Measurements from ENCODE around the gene SEPTIN8.

DNA sequence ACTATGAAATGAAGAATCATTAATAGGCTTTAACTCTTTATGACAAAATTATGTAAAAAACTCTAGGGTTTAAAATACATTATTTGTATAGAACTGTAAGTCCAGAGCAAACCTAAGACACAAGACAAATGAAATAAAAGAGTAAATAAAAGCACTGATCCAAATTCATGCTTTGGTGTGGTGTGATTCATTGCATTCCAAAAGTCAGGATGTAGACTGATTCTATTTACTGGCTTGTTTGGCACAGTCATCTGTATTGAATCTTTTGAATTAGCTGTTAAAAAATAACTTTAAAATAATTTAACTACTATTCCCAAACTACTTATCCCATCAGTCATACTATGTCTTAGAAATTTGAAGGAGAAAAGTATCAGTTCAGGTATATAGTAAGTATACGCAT lies 72.2 kb downstream of the SEPTIN8 start:
- no peak for TF ChIP-seq POLR2AphosphoS5 (IDR thresholded peaks at IDR 0.05)
- TF ChIP-seq, protein P1, sequence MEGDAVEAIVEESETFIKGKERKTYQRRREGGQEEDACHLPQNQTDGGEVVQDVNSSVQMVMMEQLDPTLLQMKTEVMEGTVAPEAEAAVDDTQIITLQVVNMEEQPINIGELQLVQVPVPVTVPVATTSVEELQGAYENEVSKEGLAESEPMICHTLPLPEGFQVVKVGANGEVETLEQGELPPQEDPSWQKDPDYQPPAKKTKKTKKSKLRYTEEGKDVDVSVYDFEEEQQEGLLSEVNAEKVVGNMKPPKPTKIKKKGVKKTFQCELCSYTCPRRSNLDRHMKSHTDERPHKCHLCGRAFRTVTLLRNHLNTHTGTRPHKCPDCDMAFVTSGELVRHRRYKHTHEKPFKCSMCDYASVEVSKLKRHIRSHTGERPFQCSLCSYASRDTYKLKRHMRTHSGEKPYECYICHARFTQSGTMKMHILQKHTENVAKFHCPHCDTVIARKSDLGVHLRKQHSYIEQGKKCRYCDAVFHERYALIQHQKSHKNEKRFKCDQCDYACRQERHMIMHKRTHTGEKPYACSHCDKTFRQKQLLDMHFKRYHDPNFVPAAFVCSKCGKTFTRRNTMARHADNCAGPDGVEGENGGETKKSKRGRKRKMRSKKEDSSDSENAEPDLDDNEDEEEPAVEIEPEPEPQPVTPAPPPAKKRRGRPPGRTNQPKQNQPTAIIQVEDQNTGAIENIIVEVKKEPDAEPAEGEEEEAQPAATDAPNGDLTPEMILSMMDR (IDR thresholded peaks at IDR 0.05): no peak
